B cell (primary cell): ENCODE data around the gene TBC1D22A.

Source experiments
- CTCF ChIP-seq: fragments of 200-600 bp; IDR thresholded peaks from one replicate; pipeline ENCODE4 v1.8.0; 2022; ENCODE audit warnings: antibody characterized with exemption, mild to moderate bottlenecking
- EZH2 ChIP-seq: IDR thresholded peaks from 2 replicates; pipeline ENCODE4 v1.6.1; 2012; ENCODE audit warnings: borderline replicate concordance, low read depth, mild to moderate bottlenecking, moderate library complexity, low read length; ENCODE audit not compliant: insufficient read depth, poor library complexity, severe bottlenecking

DNA sequence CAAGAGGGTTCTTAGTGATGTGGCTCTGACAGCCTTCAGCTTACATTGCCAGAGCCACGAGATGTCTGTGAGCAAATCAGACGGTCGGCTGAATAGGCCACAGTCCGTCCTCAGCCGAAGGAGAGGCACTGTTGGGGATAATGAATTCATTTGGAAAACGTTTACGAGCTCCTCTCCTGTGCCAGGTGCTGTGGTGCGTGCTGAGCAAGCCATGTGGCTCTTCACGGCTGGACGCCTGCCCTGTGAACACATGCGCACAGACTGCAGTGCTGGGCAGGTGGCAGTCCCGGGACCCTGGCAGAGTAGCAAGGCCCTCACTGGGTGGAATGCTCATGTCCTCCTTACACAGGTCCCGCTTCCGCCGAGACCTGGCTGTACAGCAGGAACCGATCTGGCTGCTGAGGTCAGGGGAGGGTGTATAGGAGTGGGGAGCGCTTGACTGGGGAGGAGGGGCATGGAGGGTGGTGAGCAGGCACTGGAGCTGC, 6.8 kb downstream of the TBC1D22A start:
- TF ChIP-seq CTCF (no peak), EZH2 (no peak)
